H1 (cell line): Measurements from ENCODE around the gene TNS2. TPM values are rescaled to one million over a fixed set of nuclear protein-coding genes. Genes with fewer than 3 reads are reported as not detected.

Source experiments
- CREB1 ChIP-seq: IDR thresholded peaks from 2 replicates; pipeline ENCODE4 v1.6.1; 2012; ENCODE audit warnings: inconsistent platforms
- E2F6 ChIP-seq: IDR thresholded peaks from 2 replicates; pipeline ENCODE4 v1.6.1; 2012; ENCODE audit warnings: inconsistent platforms
- GTF2F1 ChIP-seq: IDR thresholded peaks from 2 replicates; pipeline ENCODE4 v1.6.1; 2012; ENCODE audit warnings: low read depth, low read length, improper control_type of control experiment, borderline replicate concordance
- ZNF274 ChIP-seq: IDR thresholded peaks from 2 replicates; pipeline ENCODE4 v1.7.0; 2012; ENCODE audit warnings: low read length, borderline replicate concordance; ENCODE audit errors: extremely low read depth
- polyA plus RNA-seq, 7 experiments: library from polyadenylated mRNA; depleted of rRNA in 3 of 7; stranded (reverse) in 5 of 7; unstranded in 2 of 7; fragments of >200 nt in 5 of 7; fragments of 200-250 nt in 2 of 7; gene quantifications; 1 replicate in 5 of 7; 2 replicates in 1 of 7; 4 replicates in 1 of 7; pipeline versions ENCODE4 v1.2.1 to v1.2.3, GENCODE V29; 2011 to 2013; ENCODE audit warnings: missing spikeins in 2 of 7, mixed read lengths in 2 of 7
- total RNA-seq: library from RNA; stranded (reverse); fragmentation: NEBNext Ultra II Directional; extraction: Animal tissue kit (Norgen Biotek cat#: 25700); gene quantifications from 2 replicates; pipeline ENCODE4 v1.2.1, GENCODE V29; 2021

The TNS2 gene
- total and polyA plus RNA-seq, 2 of the 8 experiments (the other 6 are each of a cell fraction or from before 2014, with no cell fraction given): 2.8 to 4.7 TPM

- TF ChIP-seq E2F6 (no peak), ZNF274 (no peak), CREB1 (no peak), GTF2F1 (no peak)
Measured at GRCh38 chr12:53056296-53056695, 6.4 kb downstream of the TNS2 start (continued).
